Activated T-helper 17 cell treated with anti-CD3 and anti-CD28 coated beads, Interleukin-2, amount 50 U/mL, for 72 hours (primary cell): ENCODE data around the gene RIMBP3B. TPM values are rescaled to one million over a fixed set of nuclear protein-coding genes. Genes with fewer than 3 reads are reported as not detected.
"Not testable (repeated sequence)": the region's sequence is repeated elsewhere in the genome, so short reads cannot be mapped to it uniquely, and the experiment has no call there.

Experiments used
- ATAC-seq: fragments of 150-1000 bp; cut with Tn5 transposase; replicated peaks from 2 replicates; pipeline ENCODE4 v1.10.0; 2021; ENCODE audit warnings: mild to moderate bottlenecking, moderate library complexity
- H3K27ac Mint-ChIP-seq: one replicate; pipeline ENCODE4 v1.8.0; 2022; ENCODE audit warnings: mixed read lengths
- H3K27me3 Mint-ChIP-seq: one replicate; pipeline ENCODE4 v1.8.0; 2022; ENCODE audit warnings: mixed read lengths
- H3K36me3 Mint-ChIP-seq: one replicate; pipeline ENCODE4 v1.8.0; 2022; ENCODE audit warnings: low read depth, mild to moderate bottlenecking, mixed read lengths
- H3K4me1 Mint-ChIP-seq: one replicate; pipeline ENCODE4 v1.8.0; 2022; ENCODE audit warnings: mixed read lengths
- H3K4me3 Mint-ChIP-seq: one replicate; pipeline ENCODE4 v1.8.0; 2022; ENCODE audit warnings: mild to moderate bottlenecking, mixed read lengths
- H3K9me3 Mint-ChIP-seq: one replicate; pipeline ENCODE4 v1.8.0; 2022; ENCODE audit warnings: mixed read lengths
- total RNA-seq, 2 donors: library from RNA; stranded (reverse); gene quantifications; one replicate each; pipeline ENCODE4 v1.2.3, GENCODE V29; 2022

The RIMBP3B gene
- under 1 TPM; 0.13 to 0.39 TPM for total RNA-seq

GRCh38 chr22:21383701-21384467 lies at the start of gene RIMBP3B:
Gene RIMBP3B, plus strand, starts transcription at chr22:21383751. Its CDS starts 108 bp downstream, at chr22:21383859.
- ATAC-seq: peak; percentile 91
- not testable (repeated sequence) for H3K27ac Mint-ChIP-seq, H3K9me3 Mint-ChIP-seq

GRCh38 chr22:21357527-21357926 lies 26.0 kb upstream of the RIMBP3B start:
- not testable (repeated sequence) for H3K4me3 Mint-ChIP-seq, H3K27me3 Mint-ChIP-seq, H3K9me3 Mint-ChIP-seq, H3K27ac Mint-ChIP-seq, H3K4me1 Mint-ChIP-seq, H3K36me3 Mint-ChIP-seq, ATAC-seq

More at GRCh38 chr22:21383701-21384467, at the start of gene RIMBP3B:
- H3K4me3 Mint-ChIP-seq, H3K27me3 Mint-ChIP-seq, H3K36me3 Mint-ChIP-seq, H3K4me1 Mint-ChIP-seq: not testable (repeated sequence)

- H3K27ac Mint-ChIP-seq, H3K36me3 Mint-ChIP-seq, ATAC-seq, H3K27me3 Mint-ChIP-seq, H3K4me1 Mint-ChIP-seq, H3K9me3 Mint-ChIP-seq, H3K4me3 Mint-ChIP-seq: not testable (repeated sequence)
Measured at GRCh38 chr22:21360525-21360924, 23.0 kb upstream of the RIMBP3B start.

- H3K9me3 Mint-ChIP-seq, H3K4me1 Mint-ChIP-seq, H3K27me3 Mint-ChIP-seq, H3K27ac Mint-ChIP-seq, ATAC-seq, H3K4me3 Mint-ChIP-seq, H3K36me3 Mint-ChIP-seq: not testable (repeated sequence)
Measured at GRCh38 chr22:21362473-21362872, 21.1 kb upstream of the RIMBP3B start.

- H3K4me3 Mint-ChIP-seq, ATAC-seq, H3K27ac Mint-ChIP-seq, H3K9me3 Mint-ChIP-seq, H3K4me1 Mint-ChIP-seq, H3K36me3 Mint-ChIP-seq, H3K27me3 Mint-ChIP-seq: not testable (repeated sequence)
Measured at GRCh38 chr22:21363061-21363460, 20.5 kb upstream of the RIMBP3B start.

- not testable (repeated sequence) for H3K36me3 Mint-ChIP-seq, H3K4me3 Mint-ChIP-seq, H3K4me1 Mint-ChIP-seq, ATAC-seq, H3K9me3 Mint-ChIP-seq, H3K27ac Mint-ChIP-seq, H3K27me3 Mint-ChIP-seq
Measured at GRCh38 chr22:21363803-21364202, 19.7 kb upstream of the RIMBP3B start.

- not testable (repeated sequence) for H3K4me1 Mint-ChIP-seq, ATAC-seq, H3K27ac Mint-ChIP-seq, H3K27me3 Mint-ChIP-seq, H3K9me3 Mint-ChIP-seq, H3K36me3 Mint-ChIP-seq, H3K4me3 Mint-ChIP-seq
Measured at GRCh38 chr22:21364362-21364761, 19.2 kb upstream of the RIMBP3B start.

- H3K4me3 Mint-ChIP-seq, H3K27ac Mint-ChIP-seq, H3K27me3 Mint-ChIP-seq, H3K9me3 Mint-ChIP-seq, H3K4me1 Mint-ChIP-seq, H3K36me3 Mint-ChIP-seq, ATAC-seq: not testable (repeated sequence)
Measured at GRCh38 chr22:21365337-21365736, 18.2 kb upstream of the RIMBP3B start.

GRCh38 chr22:21368603-21369310 lies 14.8 kb upstream of the RIMBP3B start:
- not testable (repeated sequence) for ATAC-seq, H3K9me3 Mint-ChIP-seq, H3K4me3 Mint-ChIP-seq, H3K27me3 Mint-ChIP-seq, H3K36me3 Mint-ChIP-seq, H3K4me1 Mint-ChIP-seq, H3K27ac Mint-ChIP-seq

- H3K27me3 Mint-ChIP-seq, H3K36me3 Mint-ChIP-seq, H3K9me3 Mint-ChIP-seq, H3K27ac Mint-ChIP-seq, H3K4me3 Mint-ChIP-seq, H3K4me1 Mint-ChIP-seq, ATAC-seq: not testable (repeated sequence)
Measured at GRCh38 chr22:21375880-21376279, 7.7 kb upstream of the RIMBP3B start.

- ATAC-seq: peak; percentile 74
- not testable (repeated sequence) for H3K27ac Mint-ChIP-seq, H3K36me3 Mint-ChIP-seq, H3K9me3 Mint-ChIP-seq, H3K4me1 Mint-ChIP-seq, H3K4me3 Mint-ChIP-seq, H3K27me3 Mint-ChIP-seq
Measured at GRCh38 chr22:21384468-21385357, 1.2 kb downstream of the RIMBP3B start.

GRCh38 chr22:21389480-21389879 lies 5.9 kb downstream of the RIMBP3B start:
- H3K4me1 Mint-ChIP-seq: not testable (repeated sequence)

GRCh38 chr22:21390013-21390412 lies 6.5 kb downstream of the RIMBP3B start:
- H3K4me3 Mint-ChIP-seq, ATAC-seq, H3K36me3 Mint-ChIP-seq, H3K27ac Mint-ChIP-seq, H3K27me3 Mint-ChIP-seq, H3K9me3 Mint-ChIP-seq, H3K4me1 Mint-ChIP-seq: not testable (repeated sequence)

More at GRCh38 chr22:21389480-21389879, 5.9 kb downstream of the RIMBP3B start:
- not testable (repeated sequence) for H3K9me3 Mint-ChIP-seq, H3K4me3 Mint-ChIP-seq, H3K27ac Mint-ChIP-seq, ATAC-seq, H3K27me3 Mint-ChIP-seq, H3K36me3 Mint-ChIP-seq

- not testable (repeated sequence) for ATAC-seq, H3K4me1 Mint-ChIP-seq, H3K36me3 Mint-ChIP-seq, H3K27me3 Mint-ChIP-seq, H3K27ac Mint-ChIP-seq, H3K9me3 Mint-ChIP-seq, H3K4me3 Mint-ChIP-seq
Measured at GRCh38 chr22:21394613-21395012, 11.1 kb downstream of the RIMBP3B start.
